Left lung (tissue), 10 donors: Measurements from ENCODE around the gene CES2. TPM values are rescaled to one million over a fixed set of nuclear protein-coding genes. Genes with fewer than 3 reads are reported as not detected.
A peak's percentile ranks its signal among the peaks of the same experiment; 100 is the strongest.
"Not testable (repeated sequence)": the region's sequence is repeated elsewhere in the genome, so short reads cannot be mapped to it uniquely, and the experiment has no call there.

Experiments used
- ATAC-seq: fragments of 200-7000 bp; cut with Tn5 transposase; one replicate; pipeline ENCODE4 v1.9.1; 2020; ENCODE audit warnings: moderate library complexity
- DNase-seq, 4 donors: peaks; one replicate each; pipeline ENCODE4 v3.0.0-alpha.2; 2013 to 2020
- H3K27ac ChIP-seq, 2 donors: fragments of 200-600 bp; sonication (generic) in 1 of 2; one replicate each; pipeline versions ENCODE4 v1.5.0 to v1.8.0; 2020 to 2021
- H3K27me3 ChIP-seq, 2 donors: fragments of 200-600 bp; sonication (generic) in 1 of 2; one replicate each; pipeline versions ENCODE4 v1.5.0 to v1.8.0; 2020 to 2021
- H3K36me3 ChIP-seq, 2 donors: fragments of 200-600 bp; sonication (generic) in 1 of 2; one replicate each; pipeline versions ENCODE4 v1.5.0 to v1.8.0; 2020 to 2021
- H3K4me1 ChIP-seq, 2 donors: fragments of 200-600 bp; one replicate each; pipeline ENCODE4 v1.8.0; 2021
- H3K4me3 ChIP-seq, 2 donors: fragments of 200-600 bp; sonication (generic) in 1 of 2; one replicate each; pipeline versions ENCODE4 v1.5.0 to v1.8.0; 2020 to 2021; ENCODE audit warnings: mild to moderate bottlenecking in 1 of 2
- H3K9me3 ChIP-seq, 2 donors: fragments of 200-600 bp; sonication (generic) in 1 of 2; one replicate each; pipeline versions ENCODE4 v1.5.0 to v1.8.0; 2020 to 2021
- CTCF ChIP-seq, 2 donors: fragments of 200-600 bp; sonication (generic) in 1 of 2; IDR thresholded peaks; one replicate each; pipeline versions ENCODE4 v1.5.0 to v1.8.0; 2021; ENCODE audit warnings: antibody characterized with exemption in 2 of 2
- intact Hi-C, 2 donors: fragments of 100-400 bp; cut with DNase I; formaldehyde crosslinking; loops; one replicate each; pipeline versions ENCODE4 v1.11.2 to v1.14.2; 2022
- polyA plus RNA-seq, 6 donors: library from polyadenylated mRNA; unstranded; fragments of 120-200 nt; gene quantifications; one replicate each; pipeline ENCODE4 v1.2.1, GENCODE V29; 2013; ENCODE audit not compliant: insufficient read length in 6 of 6
- total RNA-seq, 2 donors: library from RNA; stranded (reverse); fragmentation: NEBNext Ultra II Directional; extraction: Animal tissue kit (Norgen Biotek cat#: 25700); gene quantifications; one replicate each; pipeline ENCODE4 v1.2.1, GENCODE V29; 2021
- donor health status: DM: no; HTN: yes; CAD: no.
- donor health status: DM: no; HTN: no; CAD: no.

The CES2 gene
- total and polyA plus RNA-seq, 8 donors: 31.7 to 41.8 (median 35.7) TPM

- no peak for TF ChIP-seq CTCF (IDR thresholded peaks at IDR 0.05)
- DNase-seq (peak; percentile 91 to 97 (median 94)), ATAC-seq (peak; percentile 91)
- Histone ChIP-seq H3K27ac (peak within 1 kb of the TSS; percentile 91 to 92), H3K4me1 (peaks cover 22 to 46% of the 10 kb centered on the region in 2 donors), H3K4me3 (peak within 1 kb of the TSS; percentile 92 to 97), H3K36me3 (peaks cover 0 to 26% of the 10 kb centered on the region in 2 donors), H3K27me3 (no peaks in the 10 kb centered on the region), H3K9me3 (no peaks in the 10 kb centered on the region)
- intact Hi-C loops: no loop called here
Observed at GRCh38 chr16:66934138-66934838, 1.0 kb upstream of the CES2 start, which contains the start of gene CIAO2B. CIAO2B (minus strand) TSS chr16:66934402; CDS start chr16:66934364, 38 bp downstream.

- H3K27me3 ChIP-seq, intact Hi-C loops, H3K9me3 ChIP-seq, DNase-seq: not testable (repeated sequence)
- Histone ChIP-seq H3K4me1 (peaks cover 22 to 46% of the 10 kb centered on the region in 2 donors), H3K4me3 (peak overlapping the region; percentile 92 to 97), H3K36me3 (peaks cover 0 to 32% of the 10 kb centered on the region in 2 donors), H3K27ac (peak overlapping the region; percentile 91 to 92)
- ATAC-seq: peak; percentile 9
Observed at GRCh38 chr16:66934839-66935313, 440 bp upstream of the CES2 start.

DNA sequence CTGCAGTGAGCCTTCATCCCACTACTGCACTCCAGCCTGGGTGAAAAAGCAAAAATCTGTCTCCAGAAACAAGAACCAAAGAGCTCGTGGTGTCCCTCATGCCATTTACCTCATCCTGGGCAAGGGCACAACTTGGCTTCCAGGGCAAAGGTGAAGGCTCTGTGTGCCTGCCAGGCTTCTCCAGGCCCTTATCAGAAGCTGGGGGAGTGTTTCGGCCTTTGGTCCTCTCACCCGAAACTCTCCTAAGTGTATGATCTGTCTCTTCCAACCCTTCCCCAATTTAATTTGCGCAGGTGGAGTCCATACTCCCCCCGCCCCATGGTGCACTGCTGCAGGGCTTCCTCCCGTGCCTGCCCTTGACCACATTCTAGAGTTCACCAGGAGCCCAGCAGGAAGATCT, 1.1 kb downstream of the CES2 start:
- no peak for ATAC-seq
- TF ChIP-seq CTCF (IDR thresholded peaks at IDR 0.05): no peak
- Histone ChIP-seq H3K9me3 (no peaks in the 10 kb centered on the region), H3K4me3 (peak overlapping the region in 1 of 2 donors; percentile 97), H3K36me3 (peaks cover 0 to 46% of the 10 kb centered on the region in 2 donors), H3K27ac (peak overlapping the region in 1 of 2 donors; percentile 23), H3K4me1 (peaks cover 22 to 44% of the 10 kb centered on the region in 2 donors), H3K27me3 (no peaks in the 10 kb centered on the region)
- peak in 1 of 4 donors; percentile 14 for DNase-seq
- intact Hi-C loops: no loop called here

- no peak for ATAC-seq
- H3K27me3 ChIP-seq: no peaks in the 10 kb centered on the region
- peaks cover 22 to 44% of the 10 kb centered on the region in 2 donors for H3K4me1 ChIP-seq
- peak in 1 of 4 donors; percentile 7 for DNase-seq
- no peak for TF ChIP-seq CTCF (IDR thresholded peaks at IDR 0.05)
- no peak overlapping the region for H3K4me3 ChIP-seq
- H3K9me3 ChIP-seq: no peaks in the 10 kb centered on the region
- intact Hi-C loops: no loop called here
- peaks cover 0 to 48% of the 10 kb centered on the region in 2 donors for H3K36me3 ChIP-seq
- H3K27ac ChIP-seq: peak overlapping the region in 1 of 2 donors; percentile 23
Observed at GRCh38 chr16:66936889-66937554, 1.7 kb downstream of the CES2 start.

GRCh38 chr16:66937725-66938337, 2.5 kb downstream of the CES2 start:
- Histone ChIP-seq H3K27ac (no peak overlapping the region), H3K36me3 (peaks cover 0 to 49% of the 10 kb centered on the region in 2 donors)

More at GRCh38 chr16:66937725-66938337, 2.5 kb downstream of the CES2 start:
- ATAC-seq: no peak
- peak in 1 of 4 donors; percentile 62 for DNase-seq
- H3K27me3 ChIP-seq: no peaks in the 10 kb centered on the region
- intact Hi-C loops: no loop called here
- no peak for TF ChIP-seq CTCF (IDR thresholded peaks at IDR 0.05)
- no peak overlapping the region for H3K4me3 ChIP-seq
- no peaks in the 10 kb centered on the region for H3K9me3 ChIP-seq
- H3K4me1 ChIP-seq: peaks cover 22 to 38% of the 10 kb centered on the region in 2 donors
